ENCODE measurements around the gene DGKA. TPM values are rescaled to one million over a fixed set of nuclear protein-coding genes. Genes with fewer than 3 reads are reported as not detected.

The DGKA gene
- total RNA-seq, 1 experiment from 2014 or later, result 58.3 TPM

- TF ChIP-seq ATF3 (IDR thresholded peaks at IDR 0.05) (no peak), TCF7L2 (IDR thresholded peaks at IDR 0.05; ENCODE audit: borderline replicate concordance, extremely low read depth, insufficient read depth, insufficient read length) (no peak), EZH2 (IDR thresholded peaks at IDR 0.05) (no peak), FOSL1 (IDR thresholded peaks at IDR 0.05; ENCODE audit: low read depth) (no peak), SIN3A (IDR thresholded peaks at IDR 0.05; ENCODE audit: low read depth) (no peak), ELF1 (IDR thresholded peaks at IDR 0.05; ENCODE audit: borderline replicate concordance, low read depth) (no peak), EGR1 (IDR thresholded peaks at IDR 0.05; ENCODE audit: low read depth) (no peak), YY1 (IDR thresholded peaks at IDR 0.05; ENCODE audit: extremely low read depth, insufficient replicate concordance, low read depth, low read length) (no peak)
These were observed 1.6 kb upstream of the DGKA start (continued) for GRCh38 chr12:55929306-55929791.

- ChIA-PET CTCF (interaction anchor here (1.0 to 2.1 kb wide), 3 partner anchors 9 to 193 kb away, joined by 3 to 10 read pairs (median 3); no protein-coding TSS in a partner anchor), RAD21 (ENCODE audit: low non-redundant PET in 1 of 2, low total read pairs in 2 of 2, uncharacterized antibody in 2 of 2, unreplicated experiment in 2 of 2) (no interaction called here), POLR2A (interaction anchor here (0.7 to 2.3 kb wide), 3 partner anchors 43 to 102 kb away, joined by 3 to 7 read pairs (median 7); partner anchors contain the start of genes DNAJC14 and RAB5B)
- DNase-seq (ENCODE audit: low read depth, low spot score), result no peak
- Histone ChIP-seq H4K20me1 (ENCODE audit: insufficient read depth) (no peaks in the 10 kb centered on the region), H3K4me1 (ENCODE audit: control insufficient read depth in 1 of 2, insufficient read depth in 2 of 2, low read length in 2 of 2) (peaks cover 27 to 56% of the 10 kb centered on the region in 2 experiments), H3K36me3 (ENCODE audit: control insufficient read depth in 1 of 2, insufficient read depth in 2 of 2, low read length in 2 of 2) (no peaks in the 10 kb centered on the region), H2AFZ (ENCODE audit: low read depth, low read length, poor library complexity, severe bottlenecking) (peak overlapping the region; percentile 75), H3K27me3 (ENCODE audit: insufficient read depth, low read length) (no peaks in the 10 kb centered on the region), H3K9ac (ENCODE audit: low read length) (peak overlapping the region; percentile 73), H3K9me2 (ENCODE audit: insufficient read depth) (no peaks in the 10 kb centered on the region), H3K4me2 (ENCODE audit: low read length) (peak overlapping the region; percentile 91), H3K27ac (ENCODE audit: low read depth, low read length) (peak overlapping the region; percentile 67), H3K9me3 (ENCODE audit: control insufficient read depth in 1 of 2, insufficient read depth in 1 of 2, low read depth in 1 of 2, low read length in 2 of 2) (no peaks in the 10 kb centered on the region), H3K4me3 (replicated peaks in 1 of 2; ENCODE audit: low read depth in 1 of 2, low read length in 2 of 2) (peak overlapping the region; percentile 71 to 74), H3K79me2 (ENCODE audit: insufficient read depth, low read length) (peaks cover 14% of the 10 kb centered on the region)
- peak; percentile 5 for ATAC-seq
- intact Hi-C loops (cut with micrococcal nuclease), result loop anchor here (5.0 kb wide), 1 partner anchor 111 kb away; the partner anchor contains the start of gene RPS26
- BruUV-seq (replicated peaks), result no TSS peak
- no peak for TF ChIP-seq ATF3 (IDR thresholded peaks at IDR 0.05)
These were observed 386 bp downstream of the DGKA start for GRCh38 chr12:55931317-55931779.
